HL-60 (cell line): Measurements from ENCODE around the gene LMBR1.

Source experiments
- DNase-seq, 2 experiments: peaks; one replicate each; pipeline ENCODE4 v3.0.0-alpha.2; 2010 to 2020; ENCODE audit warnings: low read depth in 1 of 2, low spot score in 1 of 2
- H3K27ac ChIP-seq: fragments of 250-450 bp; sonication (Bioruptor Pico); replicated peaks from 2 replicates; pipeline ENCODE4 v1.5.1; 2020; ENCODE audit warnings: mild to moderate bottlenecking, moderate library complexity
- H3K27me3 ChIP-seq: fragments of 250-450 bp; sonication (Bioruptor Pico); 2 replicates; pipeline ENCODE4 v1.5.1; 2021; ENCODE audit warnings: mild to moderate bottlenecking, moderate library complexity; ENCODE audit not compliant: insufficient read depth, poor library complexity, severe bottlenecking
- H3K4me3 ChIP-seq: replicated peaks from 2 replicates; pipeline ENCODE4 v1.5.1; 2011; ENCODE audit warnings: mild to moderate bottlenecking, control low read depth, low read length; ENCODE audit not compliant: insufficient read depth
- GABPA ChIP-seq: IDR thresholded peaks from 2 replicates; pipeline ENCODE4 v1.6.1; 2012; ENCODE audit warnings: low read depth
- POLR2AphosphoS5 ChIP-seq: IDR thresholded peaks from 2 replicates; pipeline ENCODE4 v1.6.1; 2012; ENCODE audit warnings: low read depth
- REST ChIP-seq: IDR thresholded peaks from 2 replicates; pipeline ENCODE4 v1.6.1; 2012; ENCODE audit warnings: low read depth; ENCODE audit not compliant: insufficient replicate concordance
- SPI1 ChIP-seq: IDR thresholded peaks from 2 replicates; pipeline ENCODE4 v1.6.1; 2012; ENCODE audit warnings: low read depth, mild to moderate bottlenecking, borderline replicate concordance
- TF ChIP-seq, protein P1 (sequence below): IDR thresholded peaks from one replicate; pipeline ENCODE4 v1.5.1; 2011; ENCODE audit warnings: low read length, control low read depth, inconsistent platforms; ENCODE audit not compliant: insufficient read depth

The LMBR1 gene

DNA sequence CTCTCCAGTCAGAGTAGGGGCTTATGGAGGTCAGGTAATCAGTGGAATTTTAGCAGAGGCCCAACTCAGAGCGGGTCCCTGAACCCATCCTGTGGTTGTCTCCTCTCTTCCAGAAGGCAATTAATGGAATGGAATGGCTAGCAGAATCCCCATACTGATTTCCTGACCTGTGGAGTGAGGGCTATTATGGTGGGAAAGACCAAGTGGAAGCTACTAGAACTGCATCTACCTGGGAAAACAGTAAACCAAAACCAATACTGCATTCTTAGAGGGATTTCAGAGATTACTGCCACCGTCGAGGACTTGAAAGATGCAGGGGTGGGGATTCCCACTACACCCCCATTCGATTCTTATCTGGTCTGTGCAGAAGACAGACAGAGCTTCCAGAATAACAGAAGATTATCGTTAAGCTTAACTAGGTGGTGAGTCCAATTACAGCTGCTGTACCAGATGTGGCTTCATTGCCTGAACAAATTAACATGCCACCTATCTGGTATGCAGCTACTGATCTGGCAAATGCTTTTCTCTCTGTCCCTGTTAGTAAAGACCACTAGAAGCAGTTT lies 73.2 kb downstream of the LMBR1 start:
- DNase-seq, result no peak
- Histone ChIP-seq H3K4me3 (no peak overlapping the region), H3K27me3 (no peaks in the 10 kb centered on the region), H3K27ac (no peak overlapping the region)
- no peak for TF ChIP-seq SPI1
- TF ChIP-seq POLR2AphosphoS5, result no peak
- TF ChIP-seq, protein P1, sequence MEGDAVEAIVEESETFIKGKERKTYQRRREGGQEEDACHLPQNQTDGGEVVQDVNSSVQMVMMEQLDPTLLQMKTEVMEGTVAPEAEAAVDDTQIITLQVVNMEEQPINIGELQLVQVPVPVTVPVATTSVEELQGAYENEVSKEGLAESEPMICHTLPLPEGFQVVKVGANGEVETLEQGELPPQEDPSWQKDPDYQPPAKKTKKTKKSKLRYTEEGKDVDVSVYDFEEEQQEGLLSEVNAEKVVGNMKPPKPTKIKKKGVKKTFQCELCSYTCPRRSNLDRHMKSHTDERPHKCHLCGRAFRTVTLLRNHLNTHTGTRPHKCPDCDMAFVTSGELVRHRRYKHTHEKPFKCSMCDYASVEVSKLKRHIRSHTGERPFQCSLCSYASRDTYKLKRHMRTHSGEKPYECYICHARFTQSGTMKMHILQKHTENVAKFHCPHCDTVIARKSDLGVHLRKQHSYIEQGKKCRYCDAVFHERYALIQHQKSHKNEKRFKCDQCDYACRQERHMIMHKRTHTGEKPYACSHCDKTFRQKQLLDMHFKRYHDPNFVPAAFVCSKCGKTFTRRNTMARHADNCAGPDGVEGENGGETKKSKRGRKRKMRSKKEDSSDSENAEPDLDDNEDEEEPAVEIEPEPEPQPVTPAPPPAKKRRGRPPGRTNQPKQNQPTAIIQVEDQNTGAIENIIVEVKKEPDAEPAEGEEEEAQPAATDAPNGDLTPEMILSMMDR, result no peak
- no peak for TF ChIP-seq GABPA
- TF ChIP-seq REST, result no peak

GRCh38 chr7:156818133-156818532 lies 74.8 kb downstream of the LMBR1 start:
- Histone ChIP-seq H3K4me3 (no peak overlapping the region), H3K27me3 (no peaks in the 10 kb centered on the region), H3K27ac (no peak overlapping the region)
- no peak for DNase-seq
- TF ChIP-seq, protein P1, result no peak
- TF ChIP-seq REST (no peak), GABPA (no peak), SPI1 (no peak), POLR2AphosphoS5 (no peak)

DNA sequence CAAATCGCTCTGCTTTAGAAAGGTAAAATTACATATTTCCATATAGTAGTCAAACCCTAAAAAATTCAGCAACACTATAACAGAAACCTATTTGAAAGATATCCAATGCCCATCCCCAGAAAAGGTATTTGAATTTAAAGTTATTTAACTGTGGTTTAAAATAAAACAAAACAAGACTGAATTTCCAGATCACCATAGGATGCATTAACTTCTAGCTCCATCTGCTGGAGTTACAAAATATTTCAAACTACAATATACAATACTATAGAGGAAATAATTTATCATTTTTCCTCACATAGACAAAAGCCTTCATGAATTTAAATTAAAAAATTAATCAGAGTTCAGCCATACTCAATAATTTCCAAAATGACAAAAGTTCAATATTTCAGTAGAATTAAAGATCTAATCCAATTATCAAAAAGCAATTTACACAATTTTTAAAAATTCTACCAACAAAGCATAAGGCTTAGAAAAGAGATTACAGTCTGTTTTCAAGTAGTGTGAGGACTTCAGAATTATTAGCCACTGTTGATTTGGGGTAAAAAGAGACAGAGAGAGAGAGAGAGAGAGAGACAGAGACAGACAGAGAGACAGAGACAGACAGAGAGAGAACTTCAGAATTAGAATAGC lies 75.9 kb downstream of the LMBR1 start:
- H3K27ac ChIP-seq, result no peak overlapping the region
- H3K27me3 ChIP-seq, result no peaks in the 10 kb centered on the region
- DNase-seq, result no peak
- TF ChIP-seq REST, result no peak
- TF ChIP-seq, protein P1, result peak; percentile 16
- no peak overlapping the region for H3K4me3 ChIP-seq
